PC-9 (cell line): ENCODE data around the gene PAPSS2. TPM values are rescaled to one million over a fixed set of nuclear protein-coding genes. Genes with fewer than 3 reads are reported as not detected.

ENCODE experiments used
- BruUV-seq: library from RNA; stranded (reverse); fragments of 400-500 nt; replicated peaks from 2 replicates; lab custom pipeline; 2021; lab: Mats Ljungman, UMichigan
- CTCF ChIA-PET: fragments of 300-600 bp; sonication (Branson Sonifier 250); formaldehyde crosslinking; loops from one replicate; lab custom pipeline; 2022; ENCODE audit warnings: antibody characterized with exemption; lab: Charles Lee
- POLR2A ChIA-PET: fragments of 300-600 bp; sonication (Branson Sonifier 250); formaldehyde crosslinking; loops from one replicate; lab custom pipeline; 2022; ENCODE audit warnings: antibody characterized with exemption; ENCODE audit not compliant: unreplicated experiment; lab: Charles Lee
- DNase-seq, 2 experiments: peaks; one replicate each; pipeline versions ENCODE4 v3.0.0 to v3.0.0-alpha.2; 2015 to 2022; ENCODE audit warnings: mixed read lengths in 1 of 2
- H2AFZ ChIP-seq: fragments of 200-600 bp; sonication (generic); 2 replicates; pipeline ENCODE4 v1.8.1; 2017; ENCODE audit warnings: antibody characterized with exemption
- H3F3A ChIP-seq: fragments of 200-600 bp; sonication (generic); 2 replicates; pipeline ENCODE4 v1.8.1; 2017; ENCODE audit warnings: antibody characterized with exemption, mild to moderate bottlenecking, low read depth; ENCODE audit not compliant: insufficient read depth
- H3K27ac ChIP-seq: fragments of 200-600 bp; sonication (generic); 2 replicates; pipeline ENCODE4 v1.6.1; 2016; ENCODE audit warnings: mixed run types
- H3K27me3 ChIP-seq: fragments of 200-600 bp; sonication (generic); 2 replicates; pipeline ENCODE4 v1.6.1; 2016; ENCODE audit warnings: low read depth, mixed run types; ENCODE audit not compliant: insufficient read depth
- H3K36me3 ChIP-seq: fragments of 200-600 bp; sonication (generic); 2 replicates; pipeline ENCODE4 v1.6.1; 2016; ENCODE audit warnings: low read depth, mixed run types
- H3K4me1 ChIP-seq: fragments of 200-600 bp; sonication (generic); replicated peaks from 2 replicates; pipeline ENCODE4 v1.6.1; 2016; ENCODE audit warnings: mixed run types; ENCODE audit not compliant: insufficient read depth
- H3K4me2 ChIP-seq: fragments of 200-600 bp; sonication (generic); 2 replicates; pipeline ENCODE4 v1.6.1; 2017; ENCODE audit warnings: mixed run types
- H3K4me3 ChIP-seq: fragments of 200-600 bp; sonication (generic); 2 replicates; pipeline ENCODE4 v1.6.1; 2016; ENCODE audit warnings: mixed run types
- H3K79me2 ChIP-seq: fragments of 200-600 bp; sonication (generic); 2 replicates; pipeline ENCODE4 v1.6.1; 2017; ENCODE audit warnings: low read depth, mixed run types
- H3K9me2 ChIP-seq: fragments of 200-600 bp; sonication (generic); 2 replicates; pipeline ENCODE4 v1.8.1; 2017; ENCODE audit warnings: mild to moderate bottlenecking; ENCODE audit not compliant: insufficient read depth
- H3K9me3 ChIP-seq: fragments of 200-600 bp; sonication (generic); 2 replicates; pipeline ENCODE4 v1.8.1; 2016; ENCODE audit warnings: low read depth; ENCODE audit not compliant: insufficient read depth
- H4K20me1 ChIP-seq: fragments of 200-600 bp; sonication (generic); 2 replicates; pipeline ENCODE4 v1.8.1; 2017; ENCODE audit not compliant: insufficient read depth
- CTCF ChIP-seq: fragments of 200-600 bp; sonication (generic); conservative IDR thresholded peaks from 2 replicates; pipeline ENCODE4 v1.6.1; 2017; ENCODE audit warnings: mixed run types, antibody characterized with exemption, mild to moderate bottlenecking, moderate library complexity
- EZH2 ChIP-seq: fragments of 200-600 bp; sonication (generic); IDR thresholded peaks from 2 replicates; pipeline ENCODE4 v1.8.0; 2017; ENCODE audit warnings: antibody characterized with exemption, low read depth
- intact Hi-C: fragments of 100-400 bp; cut with micrococcal nuclease; formaldehyde crosslinking; loops from one replicate; pipeline ENCODE4 v1.10.0; 2022; ENCODE audit not compliant: unreplicated experiment
- total RNA-seq: library from RNA; stranded (reverse); gene quantifications from 2 replicates; pipeline ENCODE4 v1.2.3, GENCODE V29; 2021

The PAPSS2 gene
- total RNA-seq, 1 experiment from 2014 or later = 37.4 TPM

GRCh38 chr10:87692956-87693484, 33.3 kb downstream of the PAPSS2 start:
- H3K4me3 ChIP-seq = no peak overlapping the region
- no peaks in the 10 kb centered on the region for H3K36me3 ChIP-seq
- no peaks in the 10 kb centered on the region for H3K27me3 ChIP-seq
- no peak overlapping the region for H3K27ac ChIP-seq
- H2AFZ ChIP-seq = no peak overlapping the region
- no peaks in the 10 kb centered on the region for H3K79me2 ChIP-seq
- H3K9me2 ChIP-seq = no peaks in the 10 kb centered on the region
- H3K9me3 ChIP-seq = no peaks in the 10 kb centered on the region
- H3K4me2 ChIP-seq = no peak overlapping the region
- H4K20me1 ChIP-seq = no peaks in the 10 kb centered on the region
- intact Hi-C loops = no loop called here
- no TSS peak for BruUV-seq
- DNase-seq = no peak
- peaks cover 11% of the 10 kb centered on the region; the same call in 1 of the 2 replicates for H3K4me1 ChIP-seq
- TF ChIP-seq CTCF (no peak), EZH2 (no peak)
- H3F3A ChIP-seq = no peaks in the 10 kb centered on the region
- POLR2A ChIA-PET = no interaction called here
- CTCF ChIA-PET = no interaction called here

GRCh38 chr10:87694011-87694794, 34.5 kb downstream of the PAPSS2 start:
- H3K27me3 ChIP-seq = no peaks in the 10 kb centered on the region
- intact Hi-C loops = no loop called here
- CTCF ChIA-PET = no interaction called here
- no peak overlapping the region for H3K4me3 ChIP-seq
- H3K9me3 ChIP-seq = no peaks in the 10 kb centered on the region
- no TSS peak for BruUV-seq
- POLR2A ChIA-PET = no interaction called here
- H3K9me2 ChIP-seq = no peaks in the 10 kb centered on the region
- TF ChIP-seq EZH2 (no peak), CTCF (no peak)
- H3K4me2 ChIP-seq = no peak overlapping the region
- no peaks in the 10 kb centered on the region for H3K79me2 ChIP-seq
- no peaks in the 10 kb centered on the region for H4K20me1 ChIP-seq
- H3F3A ChIP-seq = no peaks in the 10 kb centered on the region
- H3K27ac ChIP-seq = no peak overlapping the region
- peak in 1 of 2 experiments; percentile 45 for DNase-seq
- H3K4me1 ChIP-seq = peaks cover 11% of the 10 kb centered on the region; the same call in 1 of the 2 replicates
- H2AFZ ChIP-seq = no peak overlapping the region
- no peaks in the 10 kb centered on the region for H3K36me3 ChIP-seq

- no TSS peak for BruUV-seq
- H3K9me3 ChIP-seq = no peaks in the 10 kb centered on the region
- intact Hi-C loops = no loop called here
- no peaks in the 10 kb centered on the region for H3K27me3 ChIP-seq
- H3K27ac ChIP-seq = no peak overlapping the region
- H3K4me1 ChIP-seq = peaks cover 11% of the 10 kb centered on the region; the same call in 1 of the 2 replicates
- no peak overlapping the region for H3K4me2 ChIP-seq
- H3K4me3 ChIP-seq = no peak overlapping the region
- TF ChIP-seq EZH2 (no peak), CTCF (no peak)
- no peaks in the 10 kb centered on the region for H3K79me2 ChIP-seq
- H3K36me3 ChIP-seq = no peaks in the 10 kb centered on the region
- H3F3A ChIP-seq = no peaks in the 10 kb centered on the region
- no peak overlapping the region for H2AFZ ChIP-seq
- no peaks in the 10 kb centered on the region for H4K20me1 ChIP-seq
- no peak for DNase-seq
- no peaks in the 10 kb centered on the region for H3K9me2 ChIP-seq
- POLR2A ChIA-PET = no interaction called here
- CTCF ChIA-PET = no interaction called here
These were observed 35.4 kb downstream of the PAPSS2 start for GRCh38 chr10:87695074-87695473.
